Liver (tissue), 9 donors: ENCODE results near the gene SPON2. TPM values are rescaled to one million over a fixed set of nuclear protein-coding genes. Genes with fewer than 3 reads are reported as not detected.

ENCODE experiments used
- DNase-seq: peaks from one replicate; pipeline ENCODE4 v3.0.0-alpha.2; 2017; ENCODE audit warnings: low spot score
- H3K27ac ChIP-seq, 2 donors: one replicate each; pipeline ENCODE4 v1.7.0; 2013; ENCODE audit warnings: inconsistent platforms in 2 of 2, low read length in 2 of 2, control low read depth in 1 of 2, low read depth in 1 of 2, mild to moderate bottlenecking in 1 of 2
- H3K27me3 ChIP-seq, 4 donors: one replicate each; pipeline versions ENCODE4 v1.6.1 to v1.7.0; 2013; ENCODE audit warnings: low read length in 3 of 4, inconsistent platforms in 1 of 4, mild to moderate bottlenecking in 1 of 4, moderate library complexity in 1 of 4; ENCODE audit not compliant: control insufficient read depth in 4 of 4, insufficient read depth in 4 of 4
- H3K36me3 ChIP-seq, 4 donors: one replicate each; pipeline versions ENCODE4 v1.6.1 to v1.7.0; 2013; ENCODE audit warnings: low read length in 3 of 4, mild to moderate bottlenecking in 3 of 4, low read depth in 1 of 4, moderate library complexity in 1 of 4; ENCODE audit not compliant: control insufficient read depth in 4 of 4, insufficient read depth in 3 of 4
- H3K4me1 ChIP-seq, 4 donors: one replicate each; pipeline versions ENCODE4 v1.6.1 to v1.7.0; 2013; ENCODE audit warnings: low read length in 3 of 4, mild to moderate bottlenecking in 3 of 4, moderate library complexity in 1 of 4; ENCODE audit not compliant: control insufficient read depth in 4 of 4, insufficient read depth in 4 of 4
- H3K4me3 ChIP-seq, 3 donors: one replicate each; pipeline versions ENCODE4 v1.6.1 to v1.7.0; 2013; ENCODE audit warnings: low read length in 3 of 3, control low read depth in 1 of 3, low read depth in 1 of 3, mild to moderate bottlenecking in 1 of 3
- H3K9ac ChIP-seq, 2 donors: one replicate each; pipeline ENCODE4 v1.7.0; 2013; ENCODE audit warnings: low read length in 2 of 2, mild to moderate bottlenecking in 2 of 2, moderate library complexity in 2 of 2, control low read depth in 1 of 2, low read depth in 1 of 2
- H3K9me3 ChIP-seq, 4 donors: one replicate each; pipeline versions ENCODE4 v1.6.1 to v1.7.0; 2013; ENCODE audit warnings: low read length in 3 of 4; ENCODE audit not compliant: control insufficient read depth in 4 of 4
- CTCF ChIP-seq: fragments of 150-350 bp; IDR thresholded peaks from 2 replicates; pipeline ENCODE4 v1.5.1; 2017; ENCODE audit warnings: improper control_type of control experiment, low read depth, low read length; ENCODE audit not compliant: missing input control
- EGR1 ChIP-seq, 2 donors: IDR thresholded peaks; 2 replicates each; pipeline ENCODE4 v1.6.1; 2016 to 2018; ENCODE audit warnings: antibody characterized with exemption in 2 of 2, low read depth in 2 of 2
- FOXA1 ChIP-seq: IDR thresholded peaks from 2 replicates; pipeline ENCODE4 v1.6.1; 2016; ENCODE audit warnings: antibody characterized with exemption
- FOXA2 ChIP-seq: IDR thresholded peaks from 2 replicates; pipeline ENCODE4 v1.6.1; 2016; ENCODE audit warnings: antibody characterized with exemption
- HNF4A ChIP-seq, 2 donors: conservative IDR thresholded peaks; 2 replicates each; pipeline ENCODE4 v1.6.1; 2016; ENCODE audit warnings: antibody characterized with exemption in 2 of 2, mild to moderate bottlenecking in 2 of 2
- HNF4G ChIP-seq: IDR thresholded peaks from 2 replicates; pipeline ENCODE4 v1.6.1; 2016; ENCODE audit warnings: antibody characterized with exemption
- JUND ChIP-seq, 2 donors: IDR thresholded peaks; 2 replicates each; pipeline ENCODE4 v1.6.1; 2016; ENCODE audit warnings: antibody characterized with exemption in 2 of 2
- MAX ChIP-seq: IDR thresholded peaks from 2 replicates; pipeline ENCODE4 v1.6.1; 2016; ENCODE audit warnings: antibody characterized with exemption
- NR2F2 ChIP-seq: IDR thresholded peaks from 2 replicates; pipeline ENCODE4 v1.6.1; 2016; ENCODE audit warnings: antibody characterized with exemption
- RAD21 ChIP-seq, 2 donors: IDR thresholded peaks; 2 replicates each; pipeline ENCODE4 v1.6.1; 2016; ENCODE audit warnings: antibody characterized with exemption in 2 of 2, mild to moderate bottlenecking in 2 of 2
- RXRA ChIP-seq, 2 donors: IDR thresholded peaks; 2 replicates each; pipeline ENCODE4 v1.6.1; 2017 to 2018; ENCODE audit warnings: antibody characterized with exemption in 2 of 2, mild to moderate bottlenecking in 1 of 2
- TAF1 ChIP-seq: conservative IDR thresholded peaks from 2 replicates; pipeline ENCODE4 v1.6.1; 2016; ENCODE audit warnings: antibody characterized with exemption, mild to moderate bottlenecking
- YY1 ChIP-seq: IDR thresholded peaks from 2 replicates; pipeline ENCODE4 v1.6.1; 2016; ENCODE audit warnings: antibody characterized with exemption, mild to moderate bottlenecking
- WGBS: extraction: QIAGEN DNeasy Blood & Tissue Kit; methylation state at CpG from one replicate; pipeline ENCODE4 v1.1.7; 2013; 5-methylcytosine and 5-hydroxymethylcytosine counted together
- polyA plus RNA-seq, 2 donors: library from polyadenylated mRNA; stranded (reverse) in 1 of 2; unstranded in 1 of 2; fragments of 200-250 nt in 1 of 2; fragments of >200 nt in 1 of 2; fragmentation: Nextera tagmentation in 1 of 2; extraction: Ambion mirVana in 1 of 2; gene quantifications; one replicate each; pipeline versions ENCODE4 v1.2.1 to v1.2.3, GENCODE V29; 2013 to 2015
- total RNA-seq, 2 donors: library from RNA; depleted of rRNA; stranded (reverse); fragments of >200 nt; gene quantifications; one replicate each; pipeline ENCODE4 v1.2.3, GENCODE V29; 2014
- TF ChIP-seq, protein P1 (sequence below): IDR thresholded peaks from 2 replicates; pipeline ENCODE4 v1.6.1; 2016; ENCODE audit warnings: antibody characterized with exemption, mild to moderate bottlenecking
- TF ChIP-seq, protein P2 (sequence below): IDR thresholded peaks from 2 replicates; pipeline ENCODE4 v1.6.1; 2016; ENCODE audit warnings: antibody characterized with exemption
- TF ChIP-seq, protein P3 (sequence below): IDR thresholded peaks from 2 replicates; pipeline ENCODE4 v1.6.1; 2016; ENCODE audit warnings: antibody characterized with exemption
- donor health status: healthy.
- donor health status: healthy.
- donor health status: healthy.
- donor health status: healthy.
- donor health status: healthy.

Gene SPON2
- total and polyA plus RNA-seq, 4 donors = 35.7 to 80.3 (median 72.3) TPM

DNA sequence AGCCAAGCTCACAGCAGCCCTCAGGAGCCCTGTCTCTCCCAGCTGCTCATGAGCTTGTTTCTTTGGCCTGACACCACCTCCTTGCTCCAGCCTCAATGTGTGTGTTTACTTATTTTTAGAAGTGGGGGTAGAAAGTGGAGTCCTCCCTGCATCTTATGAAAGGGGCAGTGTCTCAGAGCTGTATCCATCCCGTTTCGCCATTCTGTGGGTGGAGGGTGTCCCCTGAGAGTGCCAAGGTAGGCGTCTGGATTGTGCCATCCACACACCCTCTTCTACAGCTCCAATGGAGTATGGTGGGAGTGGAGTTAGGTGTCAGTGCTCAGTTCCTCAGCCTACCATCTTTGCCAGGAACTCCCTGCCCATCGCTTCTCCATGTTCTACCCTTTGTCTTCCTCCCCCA, 8.3 kb downstream of the SPON2 start:
- no peak overlapping the region for H3K4me3 ChIP-seq
- DNase-seq = no peak
- H3K27ac ChIP-seq = no peak overlapping the region
- H3K9me3 ChIP-seq = no peaks in the 10 kb centered on the region
- 92% methylated on average over 4 of the region's 4 CpGs for whole genome bisulfite sequencing
- H3K27me3 ChIP-seq = no peaks in the 10 kb centered on the region
- no peak for TF ChIP-seq RAD21 (IDR thresholded peaks at IDR 0.05)
- TF ChIP-seq CTCF = no peak
- no peak for TF ChIP-seq EGR1 (IDR thresholded peaks at IDR 0.05; ENCODE audit: low read depth in 2 of 2)
- no peak for TF ChIP-seq HNF4A (conservative IDR thresholded peaks at IDR 0.05)
- TF ChIP-seq RXRA (IDR thresholded peaks at IDR 0.05) = no peak
- TF ChIP-seq, protein P1, sequence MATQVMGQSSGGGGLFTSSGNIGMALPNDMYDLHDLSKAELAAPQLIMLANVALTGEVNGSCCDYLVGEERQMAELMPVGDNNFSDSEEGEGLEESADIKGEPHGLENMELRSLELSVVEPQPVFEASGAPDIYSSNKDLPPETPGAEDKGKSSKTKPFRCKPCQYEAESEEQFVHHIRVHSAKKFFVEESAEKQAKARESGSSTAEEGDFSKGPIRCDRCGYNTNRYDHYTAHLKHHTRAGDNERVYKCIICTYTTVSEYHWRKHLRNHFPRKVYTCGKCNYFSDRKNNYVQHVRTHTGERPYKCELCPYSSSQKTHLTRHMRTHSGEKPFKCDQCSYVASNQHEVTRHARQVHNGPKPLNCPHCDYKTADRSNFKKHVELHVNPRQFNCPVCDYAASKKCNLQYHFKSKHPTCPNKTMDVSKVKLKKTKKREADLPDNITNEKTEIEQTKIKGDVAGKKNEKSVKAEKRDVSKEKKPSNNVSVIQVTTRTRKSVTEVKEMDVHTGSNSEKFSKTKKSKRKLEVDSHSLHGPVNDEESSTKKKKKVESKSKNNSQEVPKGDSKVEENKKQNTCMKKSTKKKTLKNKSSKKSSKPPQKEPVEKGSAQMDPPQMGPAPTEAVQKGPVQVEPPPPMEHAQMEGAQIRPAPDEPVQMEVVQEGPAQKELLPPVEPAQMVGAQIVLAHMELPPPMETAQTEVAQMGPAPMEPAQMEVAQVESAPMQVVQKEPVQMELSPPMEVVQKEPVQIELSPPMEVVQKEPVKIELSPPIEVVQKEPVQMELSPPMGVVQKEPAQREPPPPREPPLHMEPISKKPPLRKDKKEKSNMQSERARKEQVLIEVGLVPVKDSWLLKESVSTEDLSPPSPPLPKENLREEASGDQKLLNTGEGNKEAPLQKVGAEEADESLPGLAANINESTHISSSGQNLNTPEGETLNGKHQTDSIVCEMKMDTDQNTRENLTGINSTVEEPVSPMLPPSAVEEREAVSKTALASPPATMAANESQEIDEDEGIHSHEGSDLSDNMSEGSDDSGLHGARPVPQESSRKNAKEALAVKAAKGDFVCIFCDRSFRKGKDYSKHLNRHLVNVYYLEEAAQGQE = no peak
- TF ChIP-seq TAF1 = no peak
- no peak for TF ChIP-seq HNF4G
- TF ChIP-seq FOXA2 = no peak
- TF ChIP-seq NR2F2 = no peak
- TF ChIP-seq FOXA1 = no peak
- TF ChIP-seq MAX = no peak
- TF ChIP-seq YY1 = no peak
- peaks cover 5 to 24% (median 12%) of the 10 kb centered on the region in 4 donors for H3K4me1 ChIP-seq
- no peak overlapping the region for H3K9ac ChIP-seq
- H3K36me3 ChIP-seq = peaks cover 0 to 1% (median under 1%) of the 10 kb centered on the region in 4 donors

DNA sequence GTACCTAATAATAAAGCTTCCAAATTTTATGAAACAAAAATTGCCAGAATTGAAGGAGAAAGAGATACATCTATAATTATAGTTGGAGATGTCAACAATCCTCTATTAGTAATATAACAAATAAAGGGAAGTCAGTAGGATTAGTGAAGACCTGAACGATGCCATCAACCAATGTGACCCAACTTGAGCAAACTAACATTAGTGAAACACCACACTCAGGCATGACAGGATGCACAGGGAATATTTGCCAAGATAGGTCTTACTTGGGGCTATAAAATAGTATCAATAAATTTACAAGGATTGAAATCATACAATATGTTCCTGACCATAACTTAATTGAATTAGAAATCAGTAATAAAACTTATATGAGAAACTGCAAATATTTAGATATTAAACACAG, 12.0 kb downstream of the SPON2 start:
- Histone ChIP-seq H3K27ac (no peak overlapping the region), H3K9ac (no peak overlapping the region), H3K4me1 (peaks cover 0 to 11% (median 5%) of the 10 kb centered on the region in 4 donors), H3K4me3 (no peak overlapping the region), H3K27me3 (no peaks in the 10 kb centered on the region), H3K36me3 (no peaks in the 10 kb centered on the region), H3K9me3 (peaks cover 0 to 6% (median 4%) of the 10 kb centered on the region in 4 donors)
- WGBS = 64% methylated on average over 1 of the region's 1 CpG
- no peak for DNase-seq
- TF ChIP-seq CTCF (no peak), RAD21 (IDR thresholded peaks at IDR 0.05) (no peak), YY1 (no peak), JUND (IDR thresholded peaks at IDR 0.05) (no peak), FOXA2 (no peak), HNF4G (no peak), TAF1 (no peak), HNF4A (conservative IDR thresholded peaks at IDR 0.05) (no peak), FOXA1 (no peak)
- TF ChIP-seq, protein P2, sequence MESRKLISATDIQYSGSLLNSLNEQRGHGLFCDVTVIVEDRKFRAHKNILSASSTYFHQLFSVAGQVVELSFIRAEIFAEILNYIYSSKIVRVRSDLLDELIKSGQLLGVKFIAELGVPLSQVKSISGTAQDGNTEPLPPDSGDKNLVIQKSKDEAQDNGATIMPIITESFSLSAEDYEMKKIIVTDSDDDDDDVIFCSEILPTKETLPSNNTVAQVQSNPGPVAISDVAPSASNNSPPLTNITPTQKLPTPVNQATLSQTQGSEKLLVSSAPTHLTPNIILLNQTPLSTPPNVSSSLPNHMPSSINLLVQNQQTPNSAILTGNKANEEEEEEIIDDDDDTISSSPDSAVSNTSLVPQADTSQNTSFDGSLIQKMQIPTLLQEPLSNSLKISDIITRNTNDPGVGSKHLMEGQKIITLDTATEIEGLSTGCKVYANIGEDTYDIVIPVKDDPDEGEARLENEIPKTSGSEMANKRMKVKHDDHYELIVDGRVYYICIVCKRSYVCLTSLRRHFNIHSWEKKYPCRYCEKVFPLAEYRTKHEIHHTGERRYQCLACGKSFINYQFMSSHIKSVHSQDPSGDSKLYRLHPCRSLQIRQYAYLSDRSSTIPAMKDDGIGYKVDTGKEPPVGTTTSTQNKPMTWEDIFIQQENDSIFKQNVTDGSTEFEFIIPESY = no peak
- TF ChIP-seq, protein P3, sequence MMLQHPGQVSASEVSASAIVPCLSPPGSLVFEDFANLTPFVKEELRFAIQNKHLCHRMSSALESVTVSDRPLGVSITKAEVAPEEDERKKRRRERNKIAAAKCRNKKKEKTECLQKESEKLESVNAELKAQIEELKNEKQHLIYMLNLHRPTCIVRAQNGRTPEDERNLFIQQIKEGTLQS = no peak
- TF ChIP-seq, protein P1 = no peak
